Tibial nerve (tissue), 4 donors: ENCODE results near the gene ZNF609. TPM values are rescaled to one million over a fixed set of nuclear protein-coding genes. Genes with fewer than 3 reads are reported as not detected.

Experiments
- DNase-seq, 2 donors: peaks; one replicate each; pipeline ENCODE4 v3.0.0-alpha.2; 2019; ENCODE audit warnings: low spot score in 2 of 2
- H3K27ac ChIP-seq, 4 donors: fragments of 200-600 bp; sonication (generic) in 3 of 4; one replicate each; pipeline ENCODE4 v1.5.1; 2017 to 2019; ENCODE audit warnings: mild to moderate bottlenecking in 1 of 4
- H3K27me3 ChIP-seq, 2 donors: fragments of 200-600 bp; sonication (generic) in 1 of 2; one replicate each; pipeline versions ENCODE4 v1.5.1 to v1.6.0; 2017 to 2019
- H3K36me3 ChIP-seq, 3 donors: fragments of 200-600 bp; sonication (generic); one replicate each; pipeline ENCODE4 v1.5.1; 2018 to 2019
- H3K4me1 ChIP-seq, 4 donors: fragments of 200-600 bp; sonication (generic) in 3 of 4; one replicate each; pipeline ENCODE4 v1.5.1; 2017 to 2019
- H3K4me3 ChIP-seq, 4 donors: fragments of 200-600 bp; sonication (generic) in 3 of 4; one replicate each; pipeline ENCODE4 v1.5.1; 2017 to 2019; ENCODE audit warnings: mild to moderate bottlenecking in 1 of 4, moderate library complexity in 1 of 4
- H3K9me3 ChIP-seq, 4 donors: fragments of 200-600 bp; sonication (generic) in 3 of 4; one replicate each; pipeline ENCODE4 v1.5.1; 2017 to 2019
- EP300 ChIP-seq, 2 donors: sonication (generic); formaldehyde crosslinking; IDR thresholded peaks; one replicate each; pipeline ENCODE4 v1.6.1; 2017; ENCODE audit warnings: antibody characterized with exemption in 2 of 2, mild to moderate bottlenecking in 1 of 2
- POLR2A ChIP-seq, 2 donors: fragments of 450-650 bp; IDR thresholded peaks; one replicate each; pipeline ENCODE4 v1.6.1; 2017; ENCODE audit warnings: antibody characterized with exemption in 2 of 2, mild to moderate bottlenecking in 2 of 2, moderate library complexity in 2 of 2
- WGBS, 2 donors: methylation state at CpG; one replicate each; pipeline ENCODE4 v1.1.5; 2018; 5-methylcytosine and 5-hydroxymethylcytosine counted together
- total RNA-seq, 4 donors: library from RNA; depleted of rRNA; stranded (reverse); fragments of >200 nt; gene quantifications; one replicate each; pipeline ENCODE4 v1.1.0, GENCODE V29; 2016
- TF ChIP-seq, protein P1 (sequence below), 5 experiments: fragments of 200-600 bp in 3 of 5; fragments of 450-650 bp in 2 of 5; sonication (generic) in 3 of 5; IDR thresholded peaks; one replicate each; pipeline ENCODE4 v1.5.1; 2016 to 2019; ENCODE audit warnings: antibody characterized with exemption in 5 of 5, mild to moderate bottlenecking in 3 of 5, moderate library complexity in 2 of 5

The ZNF609 gene
- total RNA-seq, 4 donors from 2014 or later = 22.9 to 38.7 (median 27.1) TPM

DNA sequence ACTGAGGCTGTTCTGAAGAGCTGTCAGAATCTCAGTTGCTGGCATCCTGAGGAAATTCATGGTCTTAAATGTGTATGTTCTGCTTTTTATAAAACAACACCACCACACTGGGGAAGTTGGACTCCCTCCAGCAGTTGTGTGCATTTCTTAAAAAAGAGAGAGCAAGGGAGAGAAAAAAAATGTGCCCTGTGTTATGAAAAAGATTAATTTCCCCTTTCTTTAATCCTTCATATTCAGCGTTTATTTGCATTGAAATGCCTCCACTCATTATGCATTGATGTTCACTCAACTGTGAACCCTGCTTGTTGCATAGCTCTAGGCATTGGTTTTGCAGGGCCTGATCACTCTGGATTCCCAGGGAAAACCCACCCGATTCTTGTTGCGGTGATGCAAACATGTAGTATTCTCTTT lies 4.4 kb upstream of the ZNF609 start:
- Histone ChIP-seq H3K9me3 (no peaks in the 10 kb centered on the region), H3K36me3 (peaks cover 0 to 6% (median 0%) of the 10 kb centered on the region in 3 donors), H3K4me3 (no peak overlapping the region), H3K4me1 (peaks cover 0 to 41% (median 18%) of the 10 kb centered on the region in 4 donors), H3K27ac (peak overlapping the region in 1 of 4 donors; percentile 62), H3K27me3 (no peaks in the 10 kb centered on the region)
- TF ChIP-seq, protein P1, sequence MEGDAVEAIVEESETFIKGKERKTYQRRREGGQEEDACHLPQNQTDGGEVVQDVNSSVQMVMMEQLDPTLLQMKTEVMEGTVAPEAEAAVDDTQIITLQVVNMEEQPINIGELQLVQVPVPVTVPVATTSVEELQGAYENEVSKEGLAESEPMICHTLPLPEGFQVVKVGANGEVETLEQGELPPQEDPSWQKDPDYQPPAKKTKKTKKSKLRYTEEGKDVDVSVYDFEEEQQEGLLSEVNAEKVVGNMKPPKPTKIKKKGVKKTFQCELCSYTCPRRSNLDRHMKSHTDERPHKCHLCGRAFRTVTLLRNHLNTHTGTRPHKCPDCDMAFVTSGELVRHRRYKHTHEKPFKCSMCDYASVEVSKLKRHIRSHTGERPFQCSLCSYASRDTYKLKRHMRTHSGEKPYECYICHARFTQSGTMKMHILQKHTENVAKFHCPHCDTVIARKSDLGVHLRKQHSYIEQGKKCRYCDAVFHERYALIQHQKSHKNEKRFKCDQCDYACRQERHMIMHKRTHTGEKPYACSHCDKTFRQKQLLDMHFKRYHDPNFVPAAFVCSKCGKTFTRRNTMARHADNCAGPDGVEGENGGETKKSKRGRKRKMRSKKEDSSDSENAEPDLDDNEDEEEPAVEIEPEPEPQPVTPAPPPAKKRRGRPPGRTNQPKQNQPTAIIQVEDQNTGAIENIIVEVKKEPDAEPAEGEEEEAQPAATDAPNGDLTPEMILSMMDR (IDR thresholded peaks at IDR 0.05) = no peak
- peak in 1 of 2 donors; percentile 22 for TF ChIP-seq EP300 (IDR thresholded peaks at IDR 0.05)
- 34 to 44% methylated on average over 3 of the region's 3 CpGs for WGBS, 2 donors
- peak in 1 of 2 donors; percentile 53 for DNase-seq

DNA sequence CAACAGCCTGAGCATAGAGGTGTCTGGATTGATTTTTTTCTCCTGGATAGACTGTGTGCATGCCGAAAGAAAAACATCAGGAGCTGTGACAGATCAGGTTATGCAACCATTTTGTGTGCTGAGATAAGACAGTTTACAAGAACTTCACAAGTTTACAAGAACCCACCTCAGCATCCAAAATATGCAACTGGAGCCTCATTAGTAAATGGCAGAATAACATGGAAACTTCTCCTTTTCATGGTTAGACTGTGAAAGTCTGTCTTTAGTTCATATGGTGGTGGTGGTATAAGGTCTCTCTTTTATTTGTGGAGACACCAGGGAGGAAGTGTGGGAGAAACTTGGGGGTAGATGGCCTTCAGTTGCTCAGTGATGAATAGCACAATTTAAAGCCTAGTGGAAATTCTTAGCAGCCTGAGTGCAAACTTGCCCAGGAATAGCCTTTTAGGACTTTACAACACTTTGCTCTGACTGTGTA lies 3.7 kb upstream of the ZNF609 start:
- Histone ChIP-seq H3K4me3 (no peak overlapping the region), H3K4me1 (peaks cover 0 to 44% (median 20%) of the 10 kb centered on the region in 4 donors), H3K27ac (peak overlapping the region in 2 of 4 donors; percentile 33 to 62), H3K9me3 (no peaks in the 10 kb centered on the region), H3K36me3 (peaks cover 0 to 6% (median 0%) of the 10 kb centered on the region in 3 donors), H3K27me3 (no peaks in the 10 kb centered on the region)
- 63 to 71% methylated on average over 1 of the region's 1 CpG for WGBS, 2 donors
- no peak for DNase-seq
- TF ChIP-seq EP300 (IDR thresholded peaks at IDR 0.05) (no peak), POLR2A (IDR thresholded peaks at IDR 0.05) (no peak)
- TF ChIP-seq, protein P1 (IDR thresholded peaks at IDR 0.05) = no peak

DNA sequence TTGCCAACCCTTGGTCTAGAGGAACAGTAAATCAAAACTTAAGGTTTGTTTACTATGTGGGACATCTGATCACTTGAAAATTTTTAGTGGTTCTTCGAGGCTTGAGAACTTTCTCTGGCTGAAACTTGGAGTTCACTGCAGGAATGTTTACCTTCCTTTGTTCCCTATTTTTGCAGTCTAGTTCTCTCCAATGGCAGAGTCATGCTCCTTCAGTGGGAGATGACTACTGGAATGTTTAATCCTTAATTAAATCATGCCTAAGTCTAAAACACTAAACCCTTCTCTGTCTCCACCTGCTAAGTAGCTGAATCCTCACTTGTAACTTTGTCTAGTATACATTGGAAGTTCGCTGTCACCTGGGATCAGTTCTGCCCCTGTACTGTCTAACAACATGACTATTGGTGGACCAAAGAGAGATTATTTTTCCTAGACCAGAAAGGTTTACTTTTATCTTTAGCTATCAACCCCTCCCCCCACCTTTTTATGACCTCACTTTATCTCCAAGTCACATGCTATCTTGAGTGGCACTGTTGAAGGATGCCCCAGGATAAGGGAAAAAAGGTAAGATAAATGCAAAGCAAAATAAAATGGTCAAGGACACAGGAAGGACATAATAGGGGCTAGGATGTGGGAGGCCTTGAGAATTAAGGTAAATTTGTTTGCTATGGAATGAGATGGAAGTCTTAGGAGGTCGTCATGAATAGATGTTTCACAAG lies 1.2 kb upstream of the ZNF609 start:
- Histone ChIP-seq H3K27me3 (no peaks in the 10 kb centered on the region), H3K4me3 (no peak overlapping the region), H3K27ac (peak overlapping the region in 1 of 4 donors; percentile 96), H3K4me1 (peaks cover 5 to 55% (median 36%) of the 10 kb centered on the region in 4 donors), H3K9me3 (no peaks in the 10 kb centered on the region), H3K36me3 (peaks cover 0 to 6% (median 0%) of the 10 kb centered on the region in 3 donors)
- TF ChIP-seq POLR2A (IDR thresholded peaks at IDR 0.05) (no peak), EP300 (IDR thresholded peaks at IDR 0.05) (no peak)
- TF ChIP-seq, protein P1 (IDR thresholded peaks at IDR 0.05) = no peak
- 62 to 67% methylated on average over 3 of the region's 3 CpGs for WGBS, 2 donors
- DNase-seq = no peak

DNA sequence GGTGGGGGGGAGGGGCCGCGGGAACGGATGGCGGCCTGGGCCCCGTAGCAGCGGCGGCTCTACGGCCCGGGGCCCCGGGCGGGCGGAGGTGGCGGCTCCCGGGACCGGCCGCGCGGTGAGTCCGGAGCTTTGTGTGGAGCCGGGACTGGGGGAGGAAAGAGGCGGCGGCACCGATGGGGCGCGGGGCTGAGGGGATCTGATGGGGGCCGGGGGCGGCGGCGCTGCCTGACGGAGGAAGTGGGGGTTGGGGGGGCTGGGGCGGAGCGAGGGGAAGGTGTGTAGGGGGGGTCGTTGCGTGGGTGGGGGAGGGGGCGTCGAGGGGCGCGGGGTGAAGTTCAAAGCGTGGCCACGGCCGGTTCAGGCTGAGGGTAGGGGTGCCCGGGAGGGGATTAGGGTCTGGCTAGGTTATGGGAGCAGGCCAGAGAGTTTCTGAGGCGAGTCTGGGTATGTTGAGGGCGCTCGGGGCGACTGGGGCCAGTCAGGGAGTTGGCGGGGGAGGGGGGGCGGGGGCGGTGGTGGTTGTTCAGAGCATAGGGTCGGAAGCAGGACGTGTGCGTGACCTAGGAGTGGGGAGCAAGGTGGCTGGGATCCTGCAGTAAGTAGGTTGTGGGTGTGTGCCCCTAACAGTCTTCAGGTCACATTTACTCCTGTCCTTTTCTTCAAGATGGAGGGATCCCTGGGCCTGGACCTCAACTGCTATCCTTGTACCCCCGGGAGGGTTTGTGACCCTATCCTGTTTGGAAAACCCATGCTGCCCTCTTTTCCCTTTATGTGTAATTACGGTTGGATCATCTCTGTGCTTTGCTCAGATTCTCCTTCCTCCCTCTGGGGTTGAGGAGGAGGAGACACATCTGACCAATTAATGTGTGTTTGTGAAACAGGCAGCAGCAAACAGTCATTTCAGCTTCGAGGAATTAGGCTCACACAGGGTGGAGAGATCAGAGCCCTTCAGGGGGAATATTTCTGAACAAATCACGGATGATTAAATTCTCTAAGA lies 644 bp downstream of the ZNF609 start:
- Histone ChIP-seq H3K27me3 (no peaks in the 10 kb centered on the region), H3K27ac (peak overlapping the region; percentile 80 to 96 (median 89)), H3K4me1 (peaks cover 5 to 59% (median 40%) of the 10 kb centered on the region in 4 donors), H3K36me3 (peaks cover 0 to 4% (median 0%) of the 10 kb centered on the region in 3 donors), H3K4me3 (peak overlapping the region; percentile 62 to 94 (median 78)), H3K9me3 (no peaks in the 10 kb centered on the region)
- TF ChIP-seq, protein P1 (IDR thresholded peaks at IDR 0.05) = peak in 1 of 5 experiments; percentile 14
- TF ChIP-seq POLR2A (IDR thresholded peaks at IDR 0.05) (peak in 1 of 2 donors; percentile 26), EP300 (IDR thresholded peaks at IDR 0.05) (peak in 1 of 2 donors; percentile 75)
- 1 to 4% methylated on average over 18 to 40 of the region's 56 CpGs for WGBS, 2 donors
- peak in 1 of 2 donors; percentile 60 for DNase-seq
